Stimulated activated CD4-positive, alpha-beta T cell treated with anti-CD3 and anti-CD28 coated beads, Interleukin-4, amount 100 ng/mL, for 4 hours (primary cell): ENCODE results near the gene ATG2B.

ENCODE experiments used
- DNase-seq, 2 experiments: peaks; one replicate each; pipeline ENCODE4 v3.0.0-alpha.2; 2020

ATG2B gene

DNA sequence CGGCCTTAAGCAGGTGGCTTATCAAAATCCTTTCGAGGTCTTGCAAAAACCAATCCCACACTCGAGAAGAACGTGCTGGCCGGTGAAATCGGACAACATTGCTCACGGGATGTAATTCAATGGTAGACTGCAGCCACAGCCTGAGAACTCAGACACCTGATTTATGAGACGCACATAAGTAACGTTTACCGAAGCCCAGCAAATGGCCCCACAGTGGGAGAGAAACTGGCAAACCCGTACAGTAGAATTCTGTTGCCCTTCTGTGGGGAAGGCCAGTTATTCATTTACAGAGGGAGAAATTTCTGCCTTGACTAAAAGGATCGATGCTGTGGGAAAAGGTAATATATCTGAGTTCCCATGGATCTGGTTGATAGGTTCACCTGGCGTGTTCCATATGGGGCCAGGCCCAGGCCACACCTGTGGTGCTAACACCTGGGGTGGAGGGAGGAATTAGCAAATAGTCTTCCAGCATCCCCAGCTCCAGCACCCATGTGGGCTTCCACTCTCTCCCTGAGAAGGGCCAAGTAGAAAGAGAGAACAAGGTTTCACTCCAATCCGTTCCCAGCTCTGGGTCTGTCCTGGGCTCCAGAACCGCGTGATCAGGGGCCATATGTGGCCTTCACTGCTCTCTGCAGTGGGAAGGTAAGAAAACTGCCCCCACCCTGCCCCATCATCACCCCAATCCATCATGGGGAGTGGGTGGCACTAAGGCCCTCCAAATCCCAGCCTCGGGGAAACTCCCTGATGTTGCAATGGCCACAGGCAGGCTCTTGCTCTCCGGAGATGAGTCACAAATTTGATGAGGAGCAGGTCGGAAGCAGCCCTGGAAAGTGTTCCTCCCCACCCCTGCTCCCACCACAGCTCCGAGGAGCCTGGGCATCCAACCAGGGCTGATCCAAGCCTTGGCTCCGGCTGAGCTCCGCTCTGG lies 94.4 kb downstream of the ATG2B start:
- DNase-seq, result no peak

DNA sequence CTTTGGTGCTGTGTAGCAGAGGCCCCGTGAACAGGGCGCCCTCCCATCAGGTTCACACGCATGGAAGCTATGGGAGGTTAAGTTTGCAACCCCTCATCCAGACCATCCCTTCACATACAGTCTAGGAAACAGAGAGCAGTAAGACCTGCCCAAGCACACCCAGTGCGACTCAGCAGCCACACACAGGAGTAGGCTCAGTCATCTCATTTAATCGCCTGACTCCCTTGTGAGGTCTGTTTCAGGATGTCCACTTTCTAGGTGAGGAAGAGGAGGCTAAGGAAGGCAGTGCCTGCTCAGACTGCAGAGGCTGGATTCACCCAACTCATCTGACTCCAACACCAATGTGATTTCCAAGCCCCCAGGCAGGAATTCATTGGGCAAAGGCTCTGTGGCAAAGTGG lies 95.2 kb downstream of the ATG2B start:
- no peak for DNase-seq

DNA sequence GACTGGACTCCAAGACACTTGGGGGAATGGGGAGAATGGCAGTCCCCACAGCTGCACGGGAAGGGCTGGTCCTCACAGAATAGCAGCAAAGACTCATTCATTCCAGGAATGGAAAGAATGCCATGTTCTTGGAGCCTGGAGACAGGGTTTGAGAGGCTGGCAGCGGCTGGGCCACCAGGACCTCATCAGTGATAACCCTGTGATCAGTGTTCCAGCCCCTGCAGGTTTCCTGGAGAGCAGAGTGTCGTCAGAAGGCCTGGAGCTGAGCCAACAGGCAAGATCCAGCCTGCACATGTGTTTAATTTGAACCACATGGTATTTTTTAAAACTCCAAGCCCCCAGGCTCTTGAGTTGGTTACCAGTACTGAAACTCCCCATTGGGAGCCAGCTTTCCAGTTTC lies 95.8 kb downstream of the ATG2B start:
- DNase-seq, result no peak

DNA sequence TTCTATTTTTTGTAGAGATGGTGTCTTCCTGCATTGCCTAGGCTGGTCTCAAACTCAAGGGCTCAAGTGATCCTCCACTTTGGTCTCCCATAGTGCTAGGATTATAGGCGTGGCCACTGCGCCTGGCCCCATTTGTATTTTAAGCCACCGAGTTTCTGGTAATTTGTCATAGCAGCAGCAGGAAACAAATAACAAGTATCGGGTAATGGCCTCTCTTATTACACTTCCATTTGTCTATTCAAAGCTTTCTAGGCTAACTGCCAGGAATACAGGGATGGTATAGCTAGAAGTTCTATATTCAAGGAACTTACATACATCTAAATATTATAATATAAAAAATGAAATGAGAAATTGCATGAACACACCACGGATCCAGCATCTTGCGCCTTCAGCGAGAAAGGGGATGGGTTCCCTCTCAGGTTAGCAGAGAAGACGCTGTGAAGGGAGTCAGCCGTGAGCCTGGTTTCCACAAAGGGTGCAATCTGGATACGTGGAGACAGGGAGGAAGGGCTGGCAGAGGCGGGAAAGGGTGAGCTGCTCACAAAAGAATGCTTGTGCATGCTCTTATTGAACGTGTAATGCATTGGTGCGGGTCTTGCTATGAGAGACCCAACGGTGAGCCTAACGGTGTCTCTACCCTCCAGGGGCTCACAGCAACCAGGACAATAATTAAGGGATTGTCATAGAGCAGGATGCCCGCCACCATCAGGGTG lies 97.6 kb downstream of the ATG2B start:
- DNase-seq, result no peak

DNA sequence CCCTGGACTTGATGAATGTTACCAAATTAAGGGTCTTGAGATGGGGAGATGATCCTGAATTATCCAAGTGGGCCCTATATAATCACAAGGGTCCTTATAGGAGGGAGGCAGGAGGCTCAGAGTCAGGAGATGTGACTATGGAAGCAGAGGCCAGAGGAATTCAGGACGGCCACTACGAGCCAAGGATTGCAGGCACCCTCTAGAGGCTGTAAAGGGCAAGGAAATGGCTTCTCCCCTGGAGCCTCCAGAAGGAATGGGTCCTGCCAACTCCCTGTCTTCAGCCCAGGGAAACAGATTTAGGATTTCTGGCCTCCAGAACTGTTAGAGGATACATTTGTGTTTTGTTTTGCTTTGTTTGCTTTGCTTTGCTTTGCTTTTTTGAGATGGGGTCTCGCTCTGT lies 98.3 kb downstream of the ATG2B start:
- DNase-seq, result no peak

DNA sequence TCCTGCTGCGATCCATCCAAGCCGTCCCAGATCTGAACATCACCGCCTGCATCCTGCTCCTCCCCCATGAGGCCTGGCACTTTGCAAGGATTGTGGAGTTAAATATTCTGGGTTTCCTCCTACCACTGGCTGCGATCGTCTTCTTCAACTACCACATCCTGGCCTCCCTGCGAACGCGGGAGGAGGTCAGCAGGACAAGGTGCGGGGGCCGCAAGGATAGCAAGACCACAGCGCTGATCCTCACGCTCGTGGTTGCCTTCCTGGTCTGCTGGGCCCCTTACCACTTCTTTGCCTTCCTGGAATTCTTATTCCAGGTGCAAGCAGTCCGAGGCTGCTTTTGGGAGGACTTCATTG lies 99.0 kb downstream of the ATG2B start:
- DNase-seq, result no peak

DNA sequence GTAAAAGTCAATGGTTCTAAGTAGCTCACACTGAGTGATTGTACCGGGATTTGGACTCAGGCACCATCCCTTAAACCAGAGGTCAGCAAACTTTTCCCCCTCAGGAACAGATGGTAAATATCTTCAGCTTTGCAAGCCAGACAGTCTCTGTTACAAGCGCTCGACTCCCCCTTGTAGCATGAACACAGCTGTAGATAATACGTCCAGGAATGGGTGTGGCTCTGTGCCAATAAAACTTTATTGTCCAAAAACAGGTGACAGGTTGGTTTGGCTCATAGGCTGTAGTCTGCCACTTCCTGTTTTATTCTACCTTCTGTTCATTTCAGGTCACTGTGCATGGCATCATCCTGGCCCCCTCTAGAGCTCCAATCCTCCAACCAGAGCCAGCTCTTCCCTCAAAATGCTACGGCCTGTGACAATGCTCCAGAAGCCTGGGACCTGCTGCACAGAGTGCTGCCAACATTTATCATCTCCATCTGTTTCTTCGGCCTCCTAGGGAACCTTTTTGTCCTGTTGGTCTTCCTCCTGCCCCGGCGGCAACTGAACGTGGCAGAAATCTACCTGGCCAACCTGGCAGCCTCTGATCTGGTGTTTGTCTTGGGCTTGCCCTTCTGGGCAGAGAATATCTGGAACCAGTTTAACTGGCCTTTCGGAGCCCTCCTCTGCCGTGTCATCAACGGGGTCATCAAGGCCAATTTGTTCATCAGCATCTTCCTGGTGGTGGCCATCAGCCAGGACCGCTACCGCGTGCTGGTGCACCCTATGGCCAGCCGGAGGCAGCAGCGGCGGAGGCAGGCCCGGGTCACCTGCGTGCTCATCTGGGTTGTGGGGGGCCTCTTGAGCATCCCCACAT lies 99.6 kb downstream of the ATG2B start:
- DNase-seq, result no peak

DNA sequence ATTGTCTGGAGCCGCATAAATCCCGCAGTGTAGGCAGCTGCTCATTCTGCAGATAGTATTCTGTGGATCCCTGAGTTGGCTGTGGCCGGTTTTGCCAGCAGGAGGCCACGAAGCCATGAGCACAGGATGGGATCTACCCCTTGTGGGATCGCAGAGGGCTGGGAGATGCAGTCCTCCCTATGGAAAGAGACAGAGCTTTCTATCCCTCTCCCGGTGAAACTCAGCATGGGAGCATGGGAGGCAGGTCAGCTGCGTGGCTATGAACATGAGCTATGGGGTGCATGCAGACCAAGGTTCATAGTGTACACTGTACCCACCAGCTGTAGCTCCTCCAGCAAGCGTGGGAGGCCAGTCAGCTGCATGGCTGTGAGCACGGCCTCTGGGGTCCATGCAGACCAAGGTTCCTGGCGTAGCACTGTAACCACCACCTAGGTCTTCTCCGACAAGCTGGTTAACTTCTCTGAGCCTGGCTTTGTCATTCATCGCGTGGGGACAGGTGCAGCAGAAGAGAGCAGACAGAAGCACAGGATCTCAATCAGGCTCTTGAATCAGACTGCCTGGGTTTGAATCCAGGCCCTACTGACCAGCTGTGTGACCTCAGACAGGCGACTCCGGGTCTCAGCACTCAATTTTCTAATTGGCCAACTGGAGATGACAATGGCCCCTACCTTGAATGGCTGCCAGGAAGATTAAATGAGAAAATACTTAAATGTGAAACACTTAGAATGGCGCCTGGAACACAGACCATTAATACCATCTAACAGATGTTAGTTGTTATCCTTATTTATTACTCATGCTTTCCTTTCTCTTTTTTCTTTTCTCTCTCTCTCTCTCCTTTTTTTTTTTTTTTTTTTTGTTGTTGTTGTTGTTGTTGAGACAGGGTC lies 101.1 kb downstream of the ATG2B start:
- DNase-seq, result no peak

DNA sequence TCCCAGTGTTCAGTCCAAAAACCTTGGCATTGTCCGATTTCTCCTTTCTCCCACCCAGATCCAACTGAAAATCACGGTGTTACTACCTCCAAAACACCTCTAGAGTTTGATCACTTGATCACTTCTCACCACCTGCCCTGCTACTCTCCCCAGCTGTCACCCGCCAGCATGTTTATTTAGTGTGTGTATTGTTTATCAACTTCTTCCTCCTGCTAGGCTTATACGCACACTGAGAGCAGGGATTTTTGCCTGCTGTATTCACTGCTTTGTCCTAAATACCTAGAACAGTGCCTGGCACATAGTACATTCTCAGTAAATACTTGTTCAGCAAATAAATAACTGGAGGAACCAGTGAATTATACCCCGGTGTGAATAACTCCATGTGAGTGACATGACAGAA lies 102.1 kb downstream of the ATG2B start:
- no peak for DNase-seq

DNA sequence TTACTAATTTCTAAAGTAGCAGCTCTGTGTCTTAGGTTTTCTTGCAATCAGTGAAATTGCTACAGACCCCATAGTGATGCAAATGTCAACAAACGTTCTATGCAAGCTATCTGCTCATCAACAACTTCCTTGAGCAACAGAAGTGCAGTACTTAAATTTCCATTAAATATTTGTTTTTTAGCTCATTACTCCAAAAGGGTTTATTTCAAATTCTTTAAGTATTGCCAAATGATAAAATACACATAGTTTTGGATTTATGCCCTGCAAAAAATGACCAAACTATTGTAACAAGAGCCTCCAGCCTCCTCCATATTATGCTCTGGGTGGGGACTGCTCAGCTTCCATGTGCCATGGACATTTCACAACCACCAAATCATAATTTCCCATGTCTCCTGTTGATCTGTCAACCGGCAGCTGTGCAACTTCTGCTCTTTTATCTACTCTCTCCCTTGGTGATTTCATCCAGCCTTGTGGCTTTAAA lies 102.8 kb downstream of the ATG2B start:
- no peak for DNase-seq

DNA sequence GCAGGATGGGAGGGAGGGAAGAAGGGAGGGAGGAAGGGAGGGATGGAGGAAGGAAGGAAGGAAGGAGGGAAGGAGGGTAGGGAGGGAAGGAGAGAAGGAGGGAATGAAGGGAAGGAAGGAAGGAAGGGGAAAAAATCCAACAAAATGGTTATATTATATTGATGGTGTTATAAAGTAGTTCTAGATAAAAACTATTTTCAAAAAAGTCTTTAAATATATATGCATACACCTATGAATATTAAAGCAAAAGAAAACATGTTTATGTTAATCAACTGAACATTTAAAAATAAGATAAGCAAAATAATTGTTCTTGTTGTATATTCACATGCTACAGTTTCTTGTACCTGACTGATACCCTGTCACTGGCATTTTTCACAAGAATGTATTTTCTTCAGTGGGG lies 105.2 kb downstream of the ATG2B start:
- no peak for DNase-seq

DNA sequence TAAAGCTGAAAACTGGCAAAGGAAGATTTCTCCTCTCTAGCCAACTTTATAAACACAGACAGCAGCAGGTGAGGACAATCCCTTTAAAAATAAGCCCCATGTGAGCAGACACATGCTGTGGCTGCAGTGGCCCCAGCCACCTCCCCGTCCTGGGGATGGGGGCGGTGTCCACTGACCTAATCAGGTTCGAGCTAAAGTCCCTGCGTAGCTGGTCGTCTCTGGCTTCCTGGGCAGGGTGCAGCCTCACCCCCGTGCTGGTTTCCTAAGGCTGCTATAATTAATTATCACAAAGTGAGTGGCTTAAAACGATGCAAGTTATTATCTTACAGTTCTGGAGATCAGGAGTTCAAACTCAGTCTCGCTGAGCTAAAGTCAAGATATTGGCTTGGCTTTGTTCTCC lies 106.1 kb downstream of the ATG2B start:
- DNase-seq, result no peak

DNA sequence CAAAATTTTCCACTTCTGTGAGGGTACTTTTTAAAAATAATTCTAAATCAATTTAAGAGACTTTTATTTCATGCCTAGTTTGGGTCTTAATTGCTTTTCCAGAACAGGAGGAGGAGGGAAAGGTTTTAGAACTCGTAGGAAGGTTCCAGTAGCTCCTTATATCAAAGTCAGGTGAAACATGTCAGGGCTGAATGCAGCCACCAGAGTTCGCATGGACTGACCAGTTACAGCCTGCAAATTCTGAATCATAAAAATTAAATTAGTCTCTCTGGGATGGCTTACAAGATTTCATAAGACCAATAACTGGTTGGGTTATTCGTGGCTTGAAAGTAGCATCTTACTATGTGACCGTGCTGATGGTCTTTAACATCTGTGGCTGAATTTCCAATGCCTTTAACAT lies 106.7 kb downstream of the ATG2B start:
- no peak for DNase-seq

DNA sequence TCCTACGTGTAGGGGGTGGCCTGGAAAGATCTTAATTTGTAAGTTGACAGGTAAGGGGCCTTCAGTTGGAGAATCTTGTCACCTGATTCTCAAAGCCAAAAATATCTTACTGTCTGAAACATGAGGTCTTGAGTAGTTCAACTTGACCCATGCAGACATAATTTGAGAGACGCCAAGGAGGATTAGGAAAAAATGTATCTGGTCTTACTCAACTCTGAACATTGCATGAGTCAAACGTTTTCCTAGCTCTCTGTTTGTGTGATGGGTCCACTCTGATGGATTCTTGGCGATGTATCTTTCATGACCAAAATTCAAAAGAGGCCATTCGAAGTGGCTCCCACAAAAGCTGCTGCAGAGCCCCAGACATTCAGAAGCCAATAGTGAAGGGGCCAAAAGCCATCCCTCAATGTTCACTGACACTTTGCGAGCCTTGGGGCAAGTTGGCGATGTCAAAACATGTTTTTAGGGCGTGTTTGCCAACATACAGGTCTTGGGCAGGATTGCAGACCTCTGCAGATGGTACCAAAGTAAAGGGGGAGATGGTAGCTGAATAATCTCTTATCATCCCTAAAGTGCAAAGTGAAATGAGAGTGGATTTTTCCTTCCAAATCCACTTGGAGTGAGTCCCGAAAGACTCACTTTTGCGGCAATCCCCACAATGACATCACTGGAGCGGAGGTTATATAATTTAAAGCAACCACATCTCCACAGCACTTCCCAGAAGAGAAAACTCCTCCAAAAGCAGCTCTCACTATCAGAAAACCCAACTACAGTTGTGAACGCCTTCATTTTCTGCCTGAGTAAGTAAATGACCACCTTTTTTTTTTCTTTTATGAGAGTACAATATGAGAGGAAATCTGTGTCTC lies 107.4 kb downstream of the ATG2B start, which contains the start of gene BDKRB1:
TSS of gene BDKRB1 (plus strand) at position 710 of the 866 bp plus-strand sequence. CDS start 7,473 bp downstream, outside the sequence.
- no peak for DNase-seq

DNA sequence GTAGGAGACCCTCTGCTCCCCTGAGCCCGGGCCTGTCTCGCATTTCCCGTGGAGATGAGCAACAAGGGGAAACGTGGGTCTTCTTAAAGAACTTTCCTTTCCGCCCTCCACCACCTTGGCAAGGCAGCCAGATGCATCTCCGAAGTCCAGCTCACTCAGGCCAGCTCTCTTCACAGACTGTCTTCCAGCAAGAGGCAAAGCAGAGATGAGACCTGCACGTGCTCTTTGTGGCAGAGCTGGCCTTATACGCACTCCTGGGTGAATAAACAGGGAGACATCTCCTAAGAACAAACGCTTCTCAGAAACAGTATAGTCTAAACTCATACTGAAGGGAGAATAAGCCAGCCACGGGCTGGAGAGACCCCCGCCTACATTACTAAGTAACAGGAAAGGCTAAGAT lies 108.5 kb downstream of the ATG2B start:
- DNase-seq, result no peak

DNA sequence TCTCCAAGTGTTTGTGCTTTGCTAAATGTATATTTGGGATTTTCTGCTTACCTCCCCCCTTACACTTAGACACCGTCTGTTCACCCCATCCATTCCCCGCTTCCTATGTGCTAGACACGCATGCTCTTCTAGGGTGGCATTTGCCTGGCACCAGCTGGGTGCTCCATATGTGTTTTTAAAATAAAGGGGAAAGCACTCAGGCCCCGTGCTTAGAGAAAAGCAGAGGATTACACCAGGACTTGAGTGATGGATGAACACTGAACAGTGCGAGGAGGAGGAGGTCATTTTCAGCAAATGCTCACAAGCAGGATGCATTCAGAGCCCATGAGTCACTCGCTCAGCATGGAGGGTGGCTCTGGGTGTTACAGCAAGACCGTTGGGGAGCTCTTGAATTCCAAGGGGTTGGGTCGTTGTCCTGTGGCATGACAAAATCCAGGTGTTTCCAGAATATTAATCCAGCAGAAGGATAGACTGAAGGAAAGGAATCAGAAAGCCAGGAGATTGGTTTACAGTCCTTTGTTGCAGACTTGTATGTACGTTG lies 110.1 kb downstream of the ATG2B start:
- DNase-seq, result no peak

DNA sequence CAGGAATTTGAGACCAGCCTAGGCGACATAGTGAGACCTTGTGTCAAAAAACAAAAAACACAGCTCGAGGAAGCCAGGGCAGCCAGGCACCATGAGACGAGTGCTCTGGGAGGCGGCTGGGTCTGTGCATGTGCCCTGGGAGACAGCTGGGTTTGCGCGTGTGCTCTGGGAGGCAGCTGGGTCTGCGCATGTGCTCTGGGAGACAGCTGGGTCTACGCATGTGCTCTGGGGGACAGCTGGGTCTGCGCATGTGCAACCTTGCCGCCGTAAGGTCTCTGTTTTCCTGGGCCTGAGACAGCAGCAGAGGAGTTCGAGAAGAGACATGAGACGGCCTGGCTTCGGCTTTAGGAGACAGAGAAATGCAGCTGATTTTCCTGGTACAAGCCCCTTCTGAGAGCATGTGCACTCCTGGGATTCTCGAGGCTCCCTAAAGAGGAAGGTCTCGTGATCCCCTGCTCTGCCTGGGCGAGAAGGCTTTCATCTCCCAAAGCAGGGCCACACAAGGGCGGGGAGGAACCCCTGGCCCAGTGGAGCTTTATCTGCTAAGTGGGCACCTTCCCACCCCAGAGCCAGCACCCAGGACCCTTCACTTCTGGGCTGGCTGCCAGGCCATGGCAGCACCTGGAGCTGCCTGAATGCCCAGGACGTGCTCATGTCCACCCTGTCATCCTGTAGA lies 110.7 kb downstream of the ATG2B start:
- no peak for DNase-seq

DNA sequence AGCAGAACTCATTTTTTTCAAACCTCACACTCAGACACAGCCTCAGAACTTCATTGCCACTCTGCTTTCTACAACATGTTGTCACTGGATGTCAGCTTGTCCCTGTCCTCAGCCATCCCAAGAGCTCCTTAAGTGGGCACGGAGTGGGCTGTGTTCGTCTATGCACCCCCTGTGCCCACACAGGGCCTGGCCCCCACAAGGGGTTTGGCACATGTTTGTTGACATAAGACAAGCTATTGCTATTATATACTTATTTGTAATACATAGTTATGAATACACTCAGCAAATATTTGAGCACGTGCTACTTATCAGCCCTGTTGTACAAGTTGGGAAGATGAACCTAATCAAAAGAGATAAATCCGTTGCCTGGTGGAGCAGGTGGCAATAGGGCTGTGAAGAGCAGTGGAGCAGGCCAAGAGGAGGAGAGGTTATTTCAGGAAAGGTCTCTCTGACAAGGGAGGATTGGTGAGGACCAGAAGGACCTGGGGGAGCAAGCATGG lies 111.4 kb downstream of the ATG2B start:
- no peak for DNase-seq

DNA sequence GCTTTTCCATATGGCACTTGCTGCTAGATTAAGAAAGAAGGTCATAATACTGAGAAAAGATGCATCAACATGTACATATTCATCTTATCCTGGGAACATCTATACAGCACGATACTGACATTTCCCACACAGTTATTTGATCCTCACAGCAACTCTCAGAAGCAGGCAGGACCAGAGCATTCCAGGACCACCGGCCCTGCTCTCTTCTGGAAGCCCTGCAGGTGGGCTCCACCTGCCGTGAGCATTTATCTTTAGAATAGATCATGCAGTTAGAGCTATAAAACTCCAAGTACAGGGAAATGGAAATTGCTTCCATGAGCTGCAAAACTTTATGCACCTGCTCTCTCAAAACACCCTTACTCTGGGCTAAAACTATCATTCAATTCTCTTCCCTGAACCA lies 112.7 kb downstream of the ATG2B start:
- no peak for DNase-seq

DNA sequence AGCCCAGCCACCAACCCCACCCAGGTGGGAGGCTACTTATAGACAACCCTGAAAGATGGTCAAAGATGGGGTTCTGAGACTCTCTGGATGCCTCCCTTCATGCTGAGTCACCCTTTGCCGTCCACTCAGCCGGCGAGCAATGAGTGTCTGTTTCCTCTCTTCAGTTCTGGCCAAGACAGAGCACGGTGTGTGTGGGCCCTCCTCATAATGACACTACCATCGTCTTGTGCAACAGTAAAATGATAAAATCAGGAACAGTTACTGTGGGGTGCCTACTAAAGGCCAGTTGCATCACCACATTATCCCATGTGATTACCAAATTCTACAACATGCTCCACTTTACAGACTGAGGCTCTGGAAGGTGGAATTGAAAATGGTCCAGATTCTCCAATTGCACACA lies 114.1 kb downstream of the ATG2B start:
- no peak for DNase-seq
